C4-2B (cell line): Measurements from ENCODE around the gene NTNG2.

Source experiments
- ZFX ChIP-seq: fragments of 450-650 bp; IDR thresholded peaks from 2 replicates; pipeline ENCODE4 v1.6.1; 2017
- TF ChIP-seq, protein P1 (sequence below): fragments of 450-650 bp; conservative IDR thresholded peaks from 2 replicates; pipeline ENCODE4 v1.5.1; 2017; ENCODE audit warnings: mild to moderate bottlenecking

DNA sequence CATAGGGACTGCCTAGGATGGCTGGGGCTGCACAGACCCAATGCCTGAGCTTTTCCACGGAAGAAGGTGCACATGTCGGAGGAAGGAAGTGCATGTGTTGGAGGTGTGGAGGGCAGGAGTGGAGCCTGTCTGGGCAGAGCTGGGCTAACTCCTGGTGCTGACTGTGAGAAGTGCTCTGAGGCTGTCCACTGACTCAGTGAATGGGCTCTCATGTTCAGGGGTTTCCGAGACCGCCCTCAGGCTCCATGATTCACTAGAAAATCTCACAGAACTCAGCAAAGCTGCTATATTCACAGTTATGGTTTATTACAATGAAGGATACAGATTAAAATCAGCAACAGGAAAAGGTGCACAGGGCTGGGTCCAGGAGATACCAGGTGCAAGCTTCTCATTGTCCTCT lies 37.2 kb downstream of the NTNG2 start:
- TF ChIP-seq, protein P1, sequence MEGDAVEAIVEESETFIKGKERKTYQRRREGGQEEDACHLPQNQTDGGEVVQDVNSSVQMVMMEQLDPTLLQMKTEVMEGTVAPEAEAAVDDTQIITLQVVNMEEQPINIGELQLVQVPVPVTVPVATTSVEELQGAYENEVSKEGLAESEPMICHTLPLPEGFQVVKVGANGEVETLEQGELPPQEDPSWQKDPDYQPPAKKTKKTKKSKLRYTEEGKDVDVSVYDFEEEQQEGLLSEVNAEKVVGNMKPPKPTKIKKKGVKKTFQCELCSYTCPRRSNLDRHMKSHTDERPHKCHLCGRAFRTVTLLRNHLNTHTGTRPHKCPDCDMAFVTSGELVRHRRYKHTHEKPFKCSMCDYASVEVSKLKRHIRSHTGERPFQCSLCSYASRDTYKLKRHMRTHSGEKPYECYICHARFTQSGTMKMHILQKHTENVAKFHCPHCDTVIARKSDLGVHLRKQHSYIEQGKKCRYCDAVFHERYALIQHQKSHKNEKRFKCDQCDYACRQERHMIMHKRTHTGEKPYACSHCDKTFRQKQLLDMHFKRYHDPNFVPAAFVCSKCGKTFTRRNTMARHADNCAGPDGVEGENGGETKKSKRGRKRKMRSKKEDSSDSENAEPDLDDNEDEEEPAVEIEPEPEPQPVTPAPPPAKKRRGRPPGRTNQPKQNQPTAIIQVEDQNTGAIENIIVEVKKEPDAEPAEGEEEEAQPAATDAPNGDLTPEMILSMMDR = no peak
- TF ChIP-seq ZFX = no peak
